AG09319 (cell line): ENCODE results near the gene CBLB.

Experiments used
- DNase-seq: peaks from one replicate; pipeline ENCODE4 v3.0.0-alpha.2; 2010; ENCODE audit warnings: low read depth; ENCODE audit errors: extremely low read depth
- TF ChIP-seq, protein P1 (sequence below): IDR thresholded peaks from 2 replicates; pipeline ENCODE4 v1.5.1; 2011; ENCODE audit warnings: low read depth, mild to moderate bottlenecking, inconsistent platforms, low read length, moderate library complexity

Gene CBLB

GRCh38 chr3:105876780-105877327, 8.0 kb upstream of the CBLB start:
- no peak for DNase-seq
- TF ChIP-seq, protein P1, sequence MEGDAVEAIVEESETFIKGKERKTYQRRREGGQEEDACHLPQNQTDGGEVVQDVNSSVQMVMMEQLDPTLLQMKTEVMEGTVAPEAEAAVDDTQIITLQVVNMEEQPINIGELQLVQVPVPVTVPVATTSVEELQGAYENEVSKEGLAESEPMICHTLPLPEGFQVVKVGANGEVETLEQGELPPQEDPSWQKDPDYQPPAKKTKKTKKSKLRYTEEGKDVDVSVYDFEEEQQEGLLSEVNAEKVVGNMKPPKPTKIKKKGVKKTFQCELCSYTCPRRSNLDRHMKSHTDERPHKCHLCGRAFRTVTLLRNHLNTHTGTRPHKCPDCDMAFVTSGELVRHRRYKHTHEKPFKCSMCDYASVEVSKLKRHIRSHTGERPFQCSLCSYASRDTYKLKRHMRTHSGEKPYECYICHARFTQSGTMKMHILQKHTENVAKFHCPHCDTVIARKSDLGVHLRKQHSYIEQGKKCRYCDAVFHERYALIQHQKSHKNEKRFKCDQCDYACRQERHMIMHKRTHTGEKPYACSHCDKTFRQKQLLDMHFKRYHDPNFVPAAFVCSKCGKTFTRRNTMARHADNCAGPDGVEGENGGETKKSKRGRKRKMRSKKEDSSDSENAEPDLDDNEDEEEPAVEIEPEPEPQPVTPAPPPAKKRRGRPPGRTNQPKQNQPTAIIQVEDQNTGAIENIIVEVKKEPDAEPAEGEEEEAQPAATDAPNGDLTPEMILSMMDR, result no peak

GRCh38 chr3:105869861-105870755, 1.3 kb upstream of the CBLB start:
- TF ChIP-seq, protein P1, result no peak
- no peak for DNase-seq

DNA sequence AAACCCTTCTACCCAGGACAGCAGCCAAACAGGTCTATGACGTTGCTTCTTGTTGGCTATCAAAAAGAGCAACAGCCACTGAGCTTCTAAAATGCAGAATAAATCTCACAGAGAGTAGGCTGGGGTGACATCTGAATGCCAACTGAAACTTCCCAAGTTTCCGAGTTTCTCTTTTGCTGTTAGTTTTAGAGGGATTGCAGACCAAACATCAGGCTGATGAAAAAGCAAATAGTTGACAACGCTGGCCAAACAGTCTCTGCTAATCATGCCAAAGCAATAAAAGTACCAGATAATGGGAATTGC, 670 bp upstream of the CBLB start:
- TF ChIP-seq, protein P1, result no peak
- no peak for DNase-seq

DNA sequence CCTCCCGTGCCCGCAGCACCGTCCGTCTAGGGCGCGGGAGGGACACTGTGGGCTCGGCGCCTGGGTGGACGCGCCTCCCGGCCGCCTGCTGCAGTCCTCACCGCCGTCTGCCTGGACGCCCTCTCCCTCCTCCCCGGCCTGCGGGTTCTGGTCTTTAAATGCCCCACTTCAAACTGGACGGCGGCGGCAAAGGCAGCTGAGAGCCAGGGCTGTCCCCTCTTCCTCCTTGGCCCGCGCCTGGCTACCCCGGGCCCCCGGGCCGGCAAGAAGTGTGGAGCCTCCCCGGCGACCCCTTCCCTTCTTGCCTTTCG, 426 bp downstream of the CBLB start:
- DNase-seq, result no peak
- TF ChIP-seq, protein P1, result no peak

- DNase-seq, result no peak
- TF ChIP-seq, protein P1, result no peak
Observed at GRCh38 chr3:105867712-105868430, 941 bp downstream of the CBLB start.

GRCh38 chr3:105866656-105867653, 1.9 kb downstream of the CBLB start:
- no peak for DNase-seq
- TF ChIP-seq, protein P1, result no peak
